GM04504 (cell line): ENCODE results near the gene TRAPPC13.
A peak's percentile ranks its signal among the peaks of the same experiment; 100 is the strongest.
"Not testable (repeated sequence)": the region's sequence is repeated elsewhere in the genome, so short reads cannot be mapped to it uniquely, and the experiment has no call there.

ENCODE experiments used
- DNase-seq: peaks from one replicate; pipeline ENCODE4 v3.0.0-alpha.2; 2012; ENCODE audit warnings: low read depth

TRAPPC13 gene, protein sequence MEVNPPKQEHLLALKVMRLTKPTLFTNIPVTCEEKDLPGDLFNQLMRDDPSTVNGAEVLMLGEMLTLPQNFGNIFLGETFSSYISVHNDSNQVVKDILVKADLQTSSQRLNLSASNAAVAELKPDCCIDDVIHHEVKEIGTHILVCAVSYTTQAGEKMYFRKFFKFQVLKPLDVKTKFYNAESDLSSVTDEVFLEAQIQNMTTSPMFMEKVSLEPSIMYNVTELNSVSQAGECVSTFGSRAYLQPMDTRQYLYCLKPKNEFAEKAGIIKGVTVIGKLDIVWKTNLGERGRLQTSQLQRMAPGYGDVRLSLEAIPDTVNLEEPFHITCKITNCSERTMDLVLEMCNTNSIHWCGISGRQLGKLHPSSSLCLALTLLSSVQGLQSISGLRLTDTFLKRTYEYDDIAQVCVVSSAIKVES

DNA sequence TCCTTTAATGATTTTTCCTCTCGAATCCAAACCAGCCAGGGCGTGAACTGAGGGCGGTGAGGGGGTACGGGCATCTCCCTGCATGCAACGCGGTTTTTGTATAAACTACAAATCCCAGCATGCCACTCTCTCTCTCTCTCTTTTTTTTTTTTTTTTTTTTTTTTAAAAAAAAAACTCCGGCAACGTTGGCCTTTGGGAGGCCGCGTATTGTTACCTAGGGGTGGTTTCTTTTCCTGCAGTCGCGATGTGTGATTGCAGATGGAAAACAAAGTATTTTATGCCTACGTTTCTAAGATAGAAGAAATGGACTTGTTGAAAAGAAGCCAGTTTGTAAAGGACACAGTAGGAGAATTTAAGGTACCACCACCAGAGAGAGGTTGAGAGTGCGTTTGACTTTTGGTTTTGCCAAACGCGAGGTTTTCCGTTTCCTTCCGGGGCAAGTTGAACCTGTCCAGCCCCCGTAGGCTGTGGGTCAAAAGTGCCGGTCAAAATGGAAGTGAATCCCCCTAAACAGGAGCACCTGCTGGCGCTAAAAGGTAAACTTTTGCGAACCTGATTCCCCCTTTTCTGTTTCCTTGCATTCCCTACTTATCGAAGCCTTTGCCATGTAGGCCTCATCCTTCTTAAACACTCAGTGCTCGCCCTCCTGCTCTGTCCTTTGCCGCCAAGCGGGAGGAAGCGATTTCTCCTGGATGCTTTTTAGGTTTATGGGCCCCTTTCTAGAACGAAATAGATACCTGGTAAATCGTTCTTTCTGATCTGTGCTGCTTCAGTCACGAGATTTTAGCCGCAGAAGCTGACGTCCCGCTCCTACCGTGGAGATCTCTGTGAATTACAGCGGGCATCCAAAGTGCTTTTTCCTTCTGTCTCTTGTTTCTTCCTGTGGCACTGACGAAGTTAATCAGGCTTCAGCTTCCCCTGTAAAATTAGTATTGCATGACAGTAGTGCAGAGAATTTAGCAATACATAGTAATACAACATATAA is at the start of gene TRAPPC13, which contains the start of gene SHLD3:
Gene TRAPPC13 (plus strand): TSS at position 457 of the 985 bp plus-strand sequence. CDS start 34 bp downstream, at position 491.
Gene SHLD3 (plus strand): TSS at position 457 of the 985 bp plus-strand sequence. CDS start 4,561 bp downstream, outside the sequence.
- peak; percentile 73 for DNase-seq

DNA sequence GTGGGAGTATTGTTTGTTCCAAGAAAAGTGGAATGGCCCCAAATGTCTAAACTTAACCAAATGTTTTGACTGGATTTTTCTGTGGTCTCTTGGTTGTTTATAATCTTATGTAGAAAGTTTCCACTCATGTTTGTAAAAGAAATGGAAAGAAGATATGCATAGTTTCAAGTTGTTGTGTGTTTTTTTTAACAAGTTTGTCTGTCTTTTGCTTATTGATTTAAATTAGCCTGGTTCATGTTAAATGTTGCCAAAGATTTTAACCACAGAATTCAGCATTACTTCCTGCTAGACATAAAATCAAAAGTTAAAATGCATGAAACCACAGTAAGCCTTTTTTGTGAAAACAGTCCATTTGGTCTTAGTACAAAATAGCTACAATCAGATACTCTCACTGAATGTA is 47.7 kb upstream of the TRAPPC13 start:
- no peak for DNase-seq

GRCh38 chr5:65588694-65589093 is 36.1 kb upstream of the TRAPPC13 start:
- no peak for DNase-seq

GRCh38 chr5:65601761-65602160 is 23.1 kb upstream of the TRAPPC13 start:
- DNase-seq = not testable (repeated sequence)

DNA sequence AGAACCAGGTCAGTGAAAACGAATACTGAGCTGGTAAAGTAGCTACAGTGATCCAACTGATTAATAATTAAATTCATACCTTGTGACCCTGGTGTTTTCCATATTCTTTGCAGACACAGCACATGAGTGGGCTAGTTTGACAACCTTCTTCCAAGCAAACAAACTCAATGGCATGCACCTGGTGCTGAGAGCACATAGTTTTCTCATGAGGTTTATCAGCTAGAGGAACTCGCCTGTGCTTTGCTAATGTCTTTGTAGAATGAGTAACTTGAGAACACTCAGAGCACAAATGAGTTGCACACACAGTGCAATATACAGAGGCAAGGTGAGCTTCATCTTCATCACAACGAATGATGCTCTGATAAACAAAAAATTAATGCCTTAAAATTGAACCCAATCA is 13.3 kb upstream of the TRAPPC13 start:
- no peak for DNase-seq

- DNase-seq = no peak
Observed at GRCh38 chr5:65612298-65612907, 12.4 kb upstream of the TRAPPC13 start.

DNA sequence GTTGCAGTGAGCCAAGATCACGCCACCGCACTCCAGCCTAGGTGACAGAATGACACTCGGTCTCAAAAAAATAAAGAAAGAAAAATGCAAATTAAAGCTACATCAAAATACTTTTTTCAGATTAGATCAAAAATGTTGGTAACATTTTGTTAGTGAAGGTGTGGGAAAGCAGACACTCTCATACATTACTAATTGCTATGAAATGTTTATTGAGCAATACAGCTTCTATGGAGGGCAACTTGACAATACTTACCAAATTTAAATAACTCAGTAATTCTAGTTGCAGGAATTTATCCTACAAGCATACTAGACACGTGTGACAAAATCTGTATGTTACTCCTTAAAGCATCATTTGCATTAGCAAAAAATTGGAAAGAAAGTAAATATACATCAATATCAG is 4.8 kb upstream of the TRAPPC13 start:
- DNase-seq = no peak

- not testable (repeated sequence) for DNase-seq
Observed at GRCh38 chr5:65621961-65622360, 2.9 kb upstream of the TRAPPC13 start.

GRCh38 chr5:65623482-65623881 is 1.3 kb upstream of the TRAPPC13 start:
- DNase-seq = no peak

GRCh38 chr5:65624025-65624570 is 729 bp upstream of the TRAPPC13 start, which contains the start of gene TRIM23:
Gene TRIM23 (minus strand): TSS chr5:65624333. CDS start chr5:65624274, 59 bp downstream.
- peak; percentile 87 for DNase-seq

DNA sequence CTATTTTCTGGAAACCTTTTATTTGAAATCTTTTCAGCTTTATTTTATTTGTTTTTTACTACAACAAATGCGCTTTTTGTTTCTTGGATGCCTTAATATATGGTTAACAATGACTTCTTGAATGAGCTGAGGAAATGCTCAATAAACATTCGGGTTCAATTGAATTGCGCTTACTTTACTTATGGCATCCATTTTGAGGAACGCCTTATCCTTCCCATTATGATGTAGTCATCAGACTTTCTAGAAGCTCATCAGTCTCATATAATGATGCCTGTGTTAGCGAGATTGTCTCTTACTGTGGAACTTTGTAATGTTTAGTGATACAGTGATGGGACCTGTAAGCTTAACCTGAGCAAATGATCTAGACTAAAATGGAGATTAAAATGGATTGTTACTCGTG is 916 bp downstream of the TRAPPC13 start:
- DNase-seq = no peak

GRCh38 chr5:65630981-65631380 is 6.2 kb downstream of the TRAPPC13 start:
- DNase-seq = no peak

GRCh38 chr5:65640240-65640639 is 15.4 kb downstream of the TRAPPC13 start:
- DNase-seq = no peak

DNA sequence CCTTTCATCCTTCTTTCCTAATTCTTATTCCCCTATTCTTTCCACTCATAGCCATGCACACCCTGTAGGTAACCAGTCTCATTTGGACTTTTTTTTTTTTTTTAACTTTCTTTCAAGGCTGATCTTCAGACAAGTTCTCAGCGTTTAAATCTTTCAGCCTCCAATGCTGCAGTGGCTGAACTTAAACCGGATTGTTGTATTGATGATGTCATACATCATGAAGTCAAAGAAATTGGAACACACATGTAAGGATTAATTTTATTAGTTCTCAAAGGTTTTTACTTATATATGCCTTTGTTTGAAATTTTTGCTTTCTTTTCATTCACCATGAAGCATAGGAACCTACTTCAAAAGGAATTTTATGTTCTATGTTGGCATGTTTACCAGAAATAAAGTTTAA is 22.1 kb downstream of the TRAPPC13 start:
- no peak for DNase-seq

- no peak for DNase-seq
Observed at GRCh38 chr5:65647941-65648340, 23.1 kb downstream of the TRAPPC13 start.

DNA sequence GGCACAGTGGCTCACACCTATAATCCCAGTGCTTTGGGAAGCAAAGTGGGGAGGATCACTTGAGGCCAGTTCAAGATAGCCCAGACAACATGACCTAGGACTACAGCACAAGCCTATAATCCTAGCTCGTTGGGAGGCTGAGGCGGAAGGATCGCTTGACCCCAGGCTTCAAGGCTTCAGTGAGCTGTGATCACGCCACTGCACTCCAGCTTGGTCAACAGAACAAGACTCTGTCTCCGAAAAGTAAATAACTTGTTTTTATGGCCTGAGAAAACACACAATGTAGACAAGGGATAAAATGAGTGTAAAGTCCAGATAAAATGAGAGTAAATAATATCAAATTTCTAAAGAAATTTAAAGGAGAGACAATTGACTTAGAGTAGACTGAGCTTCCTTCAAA is 26.3 kb downstream of the TRAPPC13 start:
- no peak for DNase-seq

DNA sequence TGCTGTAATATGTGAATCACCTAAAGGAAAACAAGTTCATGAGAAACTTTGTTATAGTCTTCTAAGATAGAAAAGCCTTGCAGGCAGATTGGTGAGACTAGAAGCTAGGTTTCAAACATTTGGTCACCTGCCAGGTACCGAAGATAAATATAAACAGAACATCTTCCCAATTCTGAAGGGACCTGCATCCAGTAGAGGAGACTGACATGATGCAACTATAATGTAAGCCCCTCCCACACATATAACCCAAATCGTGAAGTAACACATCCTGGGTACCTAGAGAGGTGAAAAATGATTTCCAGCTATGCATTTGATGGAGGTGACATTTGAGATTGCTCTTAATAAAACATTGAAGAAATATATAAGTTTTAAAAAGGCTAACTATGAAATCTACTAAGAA is 29.9 kb downstream of the TRAPPC13 start:
- DNase-seq = no peak

DNA sequence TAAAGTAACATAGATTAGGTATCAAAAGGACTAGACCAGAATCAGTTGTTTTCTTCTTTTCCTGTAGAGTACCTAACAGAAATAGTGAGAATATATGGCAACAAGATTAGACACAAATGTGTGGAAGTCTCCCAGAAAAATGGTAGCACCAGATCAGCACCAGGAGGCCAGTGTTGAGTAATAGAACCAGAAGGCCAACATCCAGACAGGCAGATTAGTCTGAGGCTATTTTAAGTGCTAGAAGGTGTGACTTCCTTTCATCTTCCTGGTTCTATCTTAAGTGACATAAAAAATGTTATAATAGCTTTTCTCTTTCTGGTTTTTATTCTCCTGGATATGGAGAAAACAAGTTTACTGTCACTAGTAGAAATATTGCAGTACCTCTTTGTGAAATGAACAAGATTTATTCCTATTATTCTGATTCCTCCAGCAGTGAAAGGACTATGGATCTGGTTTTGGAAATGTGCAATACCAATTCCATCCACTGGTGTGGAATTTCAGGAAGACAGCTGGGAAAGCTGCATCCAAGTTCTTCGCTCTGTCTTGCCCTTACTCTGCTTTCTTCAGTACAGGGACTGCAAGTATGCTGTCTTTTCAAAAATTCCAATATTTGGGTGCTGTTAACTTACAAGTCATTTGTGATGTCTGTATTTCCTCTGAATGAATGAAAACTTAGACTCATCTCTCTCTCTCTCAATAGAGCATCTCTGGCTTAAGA is 39.1 kb downstream of the TRAPPC13 start:
- no peak for DNase-seq

GRCh38 chr5:65668696-65669095 is 43.9 kb downstream of the TRAPPC13 start:
- no peak for DNase-seq

GRCh38 chr5:65672796-65673195 is 48.0 kb downstream of the TRAPPC13 start:
- DNase-seq = peak; percentile 34

GRCh38 chr5:65674749-65675148 is 49.9 kb downstream of the TRAPPC13 start:
- no peak for DNase-seq
